ENCODE results near the gene SERINC3.
"Not testable (repeated sequence)": the region's sequence is repeated elsewhere in the genome, so short reads cannot be mapped to it uniquely, and the experiment has no call there.

Gene SERINC3

DNA sequence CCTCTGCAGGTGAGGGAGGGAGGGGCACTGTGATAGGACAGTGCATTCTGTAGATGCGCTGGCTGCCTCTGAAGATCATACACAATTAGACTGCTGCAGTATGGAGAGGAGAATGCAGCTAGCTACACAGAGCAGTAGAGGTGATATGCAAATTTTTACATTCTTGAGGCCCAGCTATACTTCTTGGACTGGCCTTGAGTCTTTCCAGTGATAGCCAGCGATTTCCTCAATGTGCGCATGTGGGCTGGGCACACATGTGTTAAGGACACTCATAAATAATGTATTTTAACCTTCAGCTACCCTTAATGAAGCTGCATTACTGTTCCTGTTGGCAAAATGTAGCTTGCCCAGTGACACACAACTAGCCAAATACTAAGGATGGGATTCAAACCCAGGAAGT lies 27.2 kb downstream of the SERINC3 start:
- DNase-seq (ENCODE audit: low read depth in 3 of 3, low spot score in 1 of 3), result no peak

DNA sequence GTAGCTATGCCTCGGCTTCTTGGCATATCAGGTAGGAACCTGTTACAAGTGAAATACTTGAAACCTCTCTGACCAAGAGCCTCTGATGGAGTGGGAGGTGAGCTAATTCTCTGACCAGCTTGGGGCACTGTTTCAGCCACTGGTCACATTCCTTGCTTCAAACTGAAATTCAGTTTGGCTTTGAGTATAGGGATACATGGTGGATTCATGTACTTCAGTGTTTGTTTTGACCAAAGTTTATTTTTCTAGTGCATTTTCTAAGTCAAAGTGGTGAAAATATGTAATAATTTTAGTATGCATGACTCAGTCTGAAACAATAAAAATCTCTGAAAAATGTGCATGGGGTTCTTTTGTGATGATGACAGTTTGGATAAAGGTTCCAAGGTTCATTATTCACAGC lies 27.6 kb downstream of the SERINC3 start:
- no peak for DNase-seq (ENCODE audit: low read depth in 3 of 3, low spot score in 1 of 3)

DNA sequence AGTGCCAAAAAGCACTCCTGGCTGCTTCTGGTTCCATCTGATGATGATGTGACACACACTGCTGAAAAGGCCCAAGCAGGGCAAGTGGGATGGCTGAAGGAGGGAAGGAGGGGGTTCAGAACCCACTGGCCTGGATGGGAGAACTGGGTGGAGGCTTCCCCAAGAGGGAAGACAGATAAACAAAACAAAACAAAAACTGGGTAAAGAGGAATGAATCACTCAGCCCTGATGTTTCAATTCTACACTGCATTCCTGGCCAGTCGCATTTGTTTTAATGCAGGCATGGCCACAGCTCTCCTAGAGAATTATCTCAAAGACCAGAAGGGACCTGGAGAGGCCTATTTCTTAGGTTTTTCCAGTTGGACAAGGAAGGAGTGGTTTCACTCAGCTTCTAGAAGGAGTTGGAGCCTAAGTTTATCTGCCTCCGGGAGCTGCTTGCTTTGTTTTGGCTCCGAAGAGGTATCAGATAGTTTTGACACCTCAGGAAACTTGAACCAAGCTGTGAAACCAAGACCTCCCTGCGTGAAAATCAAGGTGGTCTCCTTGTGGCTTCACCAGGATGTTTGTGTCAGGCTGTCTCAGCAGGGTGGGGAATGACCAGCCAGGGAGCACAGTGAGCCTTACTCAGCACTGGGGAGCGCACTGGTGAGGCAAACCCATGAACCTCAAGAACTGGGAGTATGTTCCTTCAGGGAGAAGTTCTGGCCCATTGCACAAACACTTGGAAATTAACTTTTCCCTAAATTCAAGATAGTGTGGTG lies 30.1 kb downstream of the SERINC3 start:
- DNase-seq (ENCODE audit: low read depth in 3 of 3, low spot score in 1 of 3), result no peak

- no peak for DNase-seq (ENCODE audit: low read depth in 3 of 3, low spot score in 1 of 3)
Observed at GRCh38 chr20:44489931-44490330, 31.9 kb downstream of the SERINC3 start.

DNA sequence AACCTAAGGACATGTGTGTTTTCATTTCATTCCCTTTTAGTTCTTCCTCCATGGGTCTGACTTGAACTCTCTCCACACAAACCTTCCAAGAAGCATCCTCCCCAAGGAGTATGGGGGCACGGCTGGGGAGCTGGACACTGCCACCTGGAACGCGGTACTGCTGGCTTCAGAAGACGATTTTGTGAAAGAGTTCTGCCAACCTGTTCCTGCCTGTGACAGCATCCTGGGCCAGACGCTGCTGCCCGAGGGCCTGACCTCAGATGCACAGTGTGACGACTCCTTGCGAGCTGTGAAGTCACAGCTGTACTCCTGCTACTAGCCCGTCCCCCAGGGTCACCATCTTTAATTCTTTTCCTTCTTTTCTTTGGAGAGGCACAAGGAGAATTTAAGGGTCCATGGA lies 32.6 kb downstream of the SERINC3 start:
- DNase-seq (ENCODE audit: low read depth in 3 of 3, low spot score in 1 of 3), result no peak

DNA sequence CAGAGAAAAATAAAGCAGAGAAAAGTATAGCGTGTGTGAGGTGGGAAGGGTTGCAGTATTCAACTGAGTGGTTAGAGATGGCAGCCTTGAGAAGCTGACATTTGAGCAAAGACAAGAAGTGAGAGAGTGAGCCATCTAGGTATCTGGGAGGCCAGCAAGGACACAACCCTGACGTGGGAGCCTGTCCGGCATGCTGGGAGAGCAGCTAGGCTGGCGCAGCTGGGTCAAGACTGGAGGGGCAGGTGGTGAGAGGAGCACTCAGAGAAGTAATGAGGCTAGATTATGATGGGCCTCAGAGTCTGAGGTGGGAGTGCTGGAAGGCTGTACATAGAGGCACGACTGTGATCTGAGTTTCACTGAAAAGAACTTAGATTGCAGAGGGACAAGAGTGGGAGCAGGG lies 33.3 kb downstream of the SERINC3 start:
- no peak for DNase-seq (ENCODE audit: low read depth in 3 of 3, low spot score in 1 of 3)

DNA sequence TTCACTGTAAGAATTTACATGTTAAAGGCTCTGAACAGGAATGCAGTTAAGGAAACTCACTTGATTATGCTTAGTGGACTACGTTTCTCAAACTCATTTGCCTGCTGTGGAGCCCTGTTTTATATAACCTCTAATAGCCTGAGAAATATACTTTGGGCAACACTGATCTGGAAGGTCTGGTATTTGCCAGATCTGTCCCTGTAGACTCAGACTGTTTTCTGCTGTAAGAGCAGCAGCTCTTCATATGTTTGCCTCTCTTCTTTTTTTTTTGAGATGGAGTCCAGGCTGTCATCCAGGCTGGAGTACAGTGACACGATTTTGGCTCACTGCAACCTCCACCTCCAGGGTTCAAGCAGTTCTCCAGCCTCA lies 36.1 kb downstream of the SERINC3 start:
- DNase-seq (ENCODE audit: low read depth in 3 of 3, low spot score in 1 of 3), result no peak

DNA sequence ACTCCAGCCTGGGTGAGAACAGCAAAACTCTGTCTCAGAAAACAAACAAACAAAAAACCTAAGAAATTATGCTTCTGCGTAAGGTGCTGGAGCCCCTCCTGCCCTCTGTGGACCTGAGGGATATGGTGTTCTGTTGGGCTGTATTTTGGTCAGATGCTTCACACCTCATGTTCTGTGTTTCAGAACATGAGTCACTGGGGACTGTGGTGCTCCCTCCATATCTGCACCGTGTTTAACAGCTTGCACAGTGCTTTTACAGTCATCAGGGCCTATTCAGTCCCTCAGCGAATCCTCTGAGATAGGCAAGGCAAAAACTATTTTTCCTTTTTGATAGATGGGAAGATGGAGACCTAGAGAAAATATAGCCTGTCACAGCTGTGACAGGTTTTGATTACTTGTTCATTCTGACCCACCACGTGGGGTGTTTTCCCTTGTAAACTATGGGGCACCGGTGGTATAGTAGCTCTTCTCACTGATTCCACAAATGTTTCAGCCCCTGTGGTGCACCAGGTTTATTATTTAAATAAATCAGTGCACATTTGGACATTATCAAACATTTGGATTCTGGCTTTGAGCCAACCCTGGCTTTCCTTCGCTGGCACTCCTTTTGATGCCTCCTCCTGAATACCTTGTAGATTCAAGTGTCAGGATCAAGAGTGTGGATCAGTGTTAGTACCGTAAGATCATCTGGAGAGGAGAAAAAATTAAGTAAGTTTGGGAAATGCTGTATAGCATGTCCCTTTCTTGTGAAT lies 36.6 kb downstream of the SERINC3 start:
- DNase-seq (ENCODE audit: low read depth in 3 of 3, low spot score in 1 of 3), result no peak

GRCh38 chr20:44483112-44483511 lies 38.8 kb downstream of the SERINC3 start:
- no peak for DNase-seq (ENCODE audit: low read depth in 3 of 3, low spot score in 1 of 3)

GRCh38 chr20:44481719-44482416 lies 40.0 kb downstream of the SERINC3 start:
- no peak for DNase-seq (ENCODE audit: low read depth in 3 of 3, low spot score in 1 of 3)

GRCh38 chr20:44480097-44480496 lies 41.8 kb downstream of the SERINC3 start:
- DNase-seq (ENCODE audit: low read depth in 3 of 3, low spot score in 1 of 3), result no peak

DNA sequence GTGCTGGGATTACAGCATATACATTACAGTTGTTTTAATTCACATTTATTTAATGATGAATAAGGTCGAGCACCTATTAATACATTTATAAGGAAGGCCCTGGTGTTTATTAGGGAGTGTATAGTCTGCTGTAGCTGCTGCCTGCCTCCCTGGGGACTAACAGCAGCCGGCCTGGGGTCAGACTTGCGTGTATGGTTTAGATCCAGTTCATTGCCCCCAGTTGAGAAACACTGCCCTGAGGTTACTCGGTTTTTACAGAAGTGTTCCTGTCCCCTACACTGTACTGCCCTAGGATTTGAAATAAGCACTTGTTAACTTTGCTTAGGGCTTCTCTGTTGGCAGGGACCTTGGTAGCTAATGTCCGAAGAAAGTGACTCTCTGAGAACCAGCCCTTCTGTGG lies 42.2 kb downstream of the SERINC3 start:
- no peak for DNase-seq (ENCODE audit: low read depth in 3 of 3, low spot score in 1 of 3)

- DNase-seq (ENCODE audit: low read depth in 3 of 3, low spot score in 1 of 3), result no peak
Observed at GRCh38 chr20:44478206-44478605, 43.7 kb downstream of the SERINC3 start.

DNA sequence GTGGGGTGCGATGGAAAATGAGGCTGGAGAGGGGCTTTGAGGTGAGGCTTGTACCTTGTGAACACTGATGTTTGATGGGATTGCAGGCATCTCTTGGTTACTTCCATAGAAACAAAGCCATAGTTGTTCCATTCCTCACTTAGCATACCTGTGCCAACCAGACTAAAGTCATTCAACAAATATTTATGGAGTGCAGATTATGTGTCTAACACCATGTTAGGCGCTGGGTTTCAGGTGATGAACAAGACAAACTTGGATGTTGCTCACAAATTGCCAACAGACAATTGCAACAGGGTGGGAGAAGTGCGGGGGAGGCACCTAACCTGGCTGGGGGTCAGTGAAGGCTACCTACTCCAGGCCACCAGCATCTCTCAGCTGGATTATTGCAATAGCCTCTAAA lies 44.7 kb downstream of the SERINC3 start:
- no peak for DNase-seq (ENCODE audit: low read depth in 3 of 3, low spot score in 1 of 3)

DNA sequence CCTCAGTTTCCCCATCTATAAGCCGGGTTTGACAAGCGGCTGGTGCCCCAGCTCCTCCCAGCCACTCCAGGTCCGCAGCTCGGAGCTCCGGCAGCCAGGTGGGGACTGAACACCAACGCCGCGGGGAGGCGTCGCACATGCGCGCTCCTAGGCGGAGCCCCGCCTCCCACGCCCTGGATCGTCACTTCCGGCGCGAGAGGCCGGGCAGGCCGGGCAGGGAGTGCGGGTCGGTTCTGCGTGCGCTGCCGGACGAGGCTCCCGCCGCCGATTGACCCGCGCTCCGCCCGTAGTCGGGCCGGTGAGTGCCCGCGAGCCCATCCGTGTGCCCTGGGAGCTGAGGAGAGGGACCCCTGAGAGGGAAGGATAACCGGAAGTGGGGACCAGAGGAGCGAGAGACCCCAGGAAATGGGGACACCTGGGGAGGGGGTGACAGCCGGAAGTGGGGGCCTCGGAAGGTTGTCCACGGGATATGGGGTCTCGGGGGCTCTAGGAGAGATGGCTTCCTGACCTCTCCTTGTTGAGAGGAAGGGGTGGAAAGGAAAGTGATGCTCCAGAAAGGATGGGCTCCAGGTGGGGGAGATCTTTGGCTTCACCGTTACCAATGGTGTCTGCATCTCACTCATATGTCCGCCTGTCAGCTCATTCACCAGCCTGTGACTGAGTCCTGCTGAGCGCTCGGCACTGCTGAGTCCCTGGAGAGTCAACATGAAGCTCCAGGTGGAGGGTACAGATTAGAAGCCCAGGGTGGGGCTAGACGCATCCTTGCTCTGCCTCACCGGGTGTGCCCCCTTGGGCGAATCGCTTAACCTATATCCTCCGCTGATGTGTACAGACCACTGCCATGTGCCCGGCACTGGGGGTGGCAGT lies 45.9 kb downstream of the SERINC3 start, which contains the start of gene TTPAL:
Gene TTPAL (plus strand): TSS at position 181 of the 867 bp plus-strand sequence. CDS start 4,126 bp downstream, outside the sequence.
- peak; percentile 66 to 88 (median 80) for DNase-seq (ENCODE audit: low read depth in 3 of 3, low spot score in 1 of 3)

GRCh38 chr20:44475372-44475693 lies 46.5 kb downstream of the SERINC3 start:
- DNase-seq (ENCODE audit: low read depth in 3 of 3, low spot score in 1 of 3), result no peak

GRCh38 chr20:44472283-44472682 lies 49.6 kb downstream of the SERINC3 start:
- not testable (repeated sequence) for DNase-seq (ENCODE audit: low read depth in 3 of 3, low spot score in 1 of 3)

GRCh38 chr20:44471481-44471882 lies 50.4 kb downstream of the SERINC3 start:
- no peak for DNase-seq (ENCODE audit: low read depth in 3 of 3, low spot score in 1 of 3)

GRCh38 chr20:44470327-44470726 lies 51.5 kb downstream of the SERINC3 start:
- no peak for DNase-seq (ENCODE audit: low read depth in 3 of 3, low spot score in 1 of 3)

GRCh38 chr20:44468044-44468782 lies 53.7 kb downstream of the SERINC3 start:
- DNase-seq (ENCODE audit: low read depth in 3 of 3, low spot score in 1 of 3), result no peak
